Measurements from ENCODE around the gene TUBA3C.

GRCh38 chr13:19182536-19182935, 912 bp upstream of the TUBA3C start:
- TF ChIP-seq MYC (IDR thresholded peaks at IDR 0.05; ENCODE audit: low read depth, low read length) (no peak), POLR2A (IDR thresholded peaks at IDR 0.05; ENCODE audit: extremely low read depth, insufficient read length) (no peak)
- TF ChIP-seq, protein P1, sequence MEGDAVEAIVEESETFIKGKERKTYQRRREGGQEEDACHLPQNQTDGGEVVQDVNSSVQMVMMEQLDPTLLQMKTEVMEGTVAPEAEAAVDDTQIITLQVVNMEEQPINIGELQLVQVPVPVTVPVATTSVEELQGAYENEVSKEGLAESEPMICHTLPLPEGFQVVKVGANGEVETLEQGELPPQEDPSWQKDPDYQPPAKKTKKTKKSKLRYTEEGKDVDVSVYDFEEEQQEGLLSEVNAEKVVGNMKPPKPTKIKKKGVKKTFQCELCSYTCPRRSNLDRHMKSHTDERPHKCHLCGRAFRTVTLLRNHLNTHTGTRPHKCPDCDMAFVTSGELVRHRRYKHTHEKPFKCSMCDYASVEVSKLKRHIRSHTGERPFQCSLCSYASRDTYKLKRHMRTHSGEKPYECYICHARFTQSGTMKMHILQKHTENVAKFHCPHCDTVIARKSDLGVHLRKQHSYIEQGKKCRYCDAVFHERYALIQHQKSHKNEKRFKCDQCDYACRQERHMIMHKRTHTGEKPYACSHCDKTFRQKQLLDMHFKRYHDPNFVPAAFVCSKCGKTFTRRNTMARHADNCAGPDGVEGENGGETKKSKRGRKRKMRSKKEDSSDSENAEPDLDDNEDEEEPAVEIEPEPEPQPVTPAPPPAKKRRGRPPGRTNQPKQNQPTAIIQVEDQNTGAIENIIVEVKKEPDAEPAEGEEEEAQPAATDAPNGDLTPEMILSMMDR (IDR thresholded peaks at IDR 0.05; ENCODE audit: low read depth, low read length): no peak
